DOHH2 (cell line): ENCODE results near the gene RALBP1.

Source experiments
- CTCF ChIP-seq: fragments of 200-600 bp; sonication (generic); IDR thresholded peaks from one replicate; pipeline ENCODE4 v1.5.1; 2014; ENCODE audit warnings: antibody characterized with exemption, mild to moderate bottlenecking, low read depth, low read length; ENCODE audit not compliant: poor library complexity, severe bottlenecking
- EZH2phosphoT487 ChIP-seq: fragments of 200-600 bp; sonication (generic); IDR thresholded peaks from 2 replicates; pipeline ENCODE4 v1.6.1; 2017; ENCODE audit warnings: borderline replicate concordance, mild to moderate bottlenecking, antibody characterized with exemption, low read length, moderate library complexity, mixed read lengths

DNA sequence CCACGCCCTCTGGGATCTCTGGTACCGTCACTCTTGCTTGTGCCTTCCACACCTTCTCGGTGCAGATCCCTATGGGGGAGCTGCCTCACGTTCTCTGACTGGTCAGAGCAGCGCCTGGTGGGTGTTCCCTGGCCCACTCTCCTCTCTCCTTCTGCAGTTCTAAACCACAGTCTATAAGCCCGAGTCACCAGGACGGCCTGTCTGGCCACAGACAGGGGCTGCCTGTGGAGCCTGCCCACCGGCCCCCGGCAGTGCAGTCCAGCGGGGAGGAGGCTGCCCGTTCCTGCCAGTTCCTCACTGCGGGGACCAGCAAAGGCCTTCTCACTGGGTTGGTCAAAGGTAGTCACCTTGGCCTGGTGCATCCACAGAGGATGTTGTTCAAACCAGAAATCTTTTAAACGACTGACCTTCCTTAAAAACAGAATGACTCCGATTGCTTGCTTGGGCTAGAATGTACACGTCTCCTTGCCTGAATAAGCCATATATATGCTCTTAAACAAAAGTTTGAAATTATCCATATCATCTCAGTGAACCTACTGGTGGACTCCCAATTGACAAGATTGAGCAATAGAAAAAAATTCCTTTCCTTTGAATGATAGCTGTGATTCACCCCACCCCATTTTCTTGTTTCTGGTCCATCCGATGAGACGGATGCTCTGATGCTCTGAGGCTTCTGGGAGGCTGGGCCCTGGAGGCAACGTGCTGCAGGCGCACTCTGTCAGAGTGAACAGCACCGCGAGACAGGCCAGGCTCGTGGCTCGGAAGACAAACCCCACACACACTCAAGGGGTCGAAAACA lies 61.2 kb downstream of the RALBP1 start:
- no peak for TF ChIP-seq CTCF
- no peak for TF ChIP-seq EZH2phosphoT487
